ENCODE measurements around the gene MAP2K2.
A peak's percentile ranks its signal among the peaks of the same experiment; 100 is the strongest.

The MAP2K2 gene

DNA sequence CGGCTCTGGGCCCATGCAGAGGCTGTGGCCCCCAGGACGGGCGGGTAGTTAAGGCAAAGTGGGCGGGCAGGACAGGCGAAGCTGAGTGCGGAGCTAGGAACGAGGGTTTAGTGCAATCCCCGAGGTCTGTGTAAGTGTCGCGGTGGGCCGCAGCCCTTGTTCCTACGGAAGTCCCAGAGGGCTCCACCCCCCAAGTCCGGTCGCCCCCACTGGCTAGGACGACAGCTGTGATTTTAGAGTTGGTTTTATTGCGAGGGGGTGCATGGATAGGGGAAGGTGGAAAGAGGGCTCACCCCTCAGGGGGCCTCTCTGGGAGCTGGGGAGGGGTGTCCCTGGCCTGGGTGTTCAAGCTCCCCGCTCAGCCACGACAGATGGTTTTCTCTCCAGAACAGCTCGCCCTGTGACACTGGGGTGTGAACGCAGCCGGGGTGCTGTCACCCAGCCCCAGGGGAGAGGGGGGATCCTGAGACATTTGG is 78.9 kb downstream of the MAP2K2 start:
- no peak for TF ChIP-seq EGR1 (IDR thresholded peaks at IDR 0.05)
- no peak for TF ChIP-seq EP300 (IDR thresholded peaks at IDR 0.05; ENCODE audit: borderline replicate concordance)
- TF ChIP-seq CEBPB (IDR thresholded peaks at IDR 0.05), result no peak
- TF ChIP-seq TEAD4 (IDR thresholded peaks at IDR 0.05), result no peak
- no peak for TF ChIP-seq TAF1 (IDR thresholded peaks at IDR 0.05; ENCODE audit: low read depth)
- no peak for TF ChIP-seq TCF12 (IDR thresholded peaks at IDR 0.05; ENCODE audit: low read depth)
- no peak for TF ChIP-seq RAD21 (IDR thresholded peaks at IDR 0.05; ENCODE audit: low read depth)
- no peak for TF ChIP-seq ZBTB7A (IDR thresholded peaks at IDR 0.05; ENCODE audit: low read depth)
- TF ChIP-seq, protein P1, sequence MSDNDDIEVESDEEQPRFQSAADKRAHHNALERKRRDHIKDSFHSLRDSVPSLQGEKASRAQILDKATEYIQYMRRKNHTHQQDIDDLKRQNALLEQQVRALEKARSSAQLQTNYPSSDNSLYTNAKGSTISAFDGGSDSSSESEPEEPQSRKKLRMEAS (IDR thresholded peaks at IDR 0.05), result no peak
- TF ChIP-seq NFIC (IDR thresholded peaks at IDR 0.05), result no peak
- TF ChIP-seq, protein P2, sequence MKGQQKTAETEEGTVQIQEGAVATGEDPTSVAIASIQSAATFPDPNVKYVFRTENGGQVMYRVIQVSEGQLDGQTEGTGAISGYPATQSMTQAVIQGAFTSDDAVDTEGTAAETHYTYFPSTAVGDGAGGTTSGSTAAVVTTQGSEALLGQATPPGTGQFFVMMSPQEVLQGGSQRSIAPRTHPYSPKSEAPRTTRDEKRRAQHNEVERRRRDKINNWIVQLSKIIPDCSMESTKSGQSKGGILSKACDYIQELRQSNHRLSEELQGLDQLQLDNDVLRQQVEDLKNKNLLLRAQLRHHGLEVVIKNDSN (IDR thresholded peaks at IDR 0.05), result no peak
- TF ChIP-seq FOXM1 (IDR thresholded peaks at IDR 0.05; ENCODE audit: borderline replicate concordance, low read depth), result no peak
- TF ChIP-seq, protein P3, sequence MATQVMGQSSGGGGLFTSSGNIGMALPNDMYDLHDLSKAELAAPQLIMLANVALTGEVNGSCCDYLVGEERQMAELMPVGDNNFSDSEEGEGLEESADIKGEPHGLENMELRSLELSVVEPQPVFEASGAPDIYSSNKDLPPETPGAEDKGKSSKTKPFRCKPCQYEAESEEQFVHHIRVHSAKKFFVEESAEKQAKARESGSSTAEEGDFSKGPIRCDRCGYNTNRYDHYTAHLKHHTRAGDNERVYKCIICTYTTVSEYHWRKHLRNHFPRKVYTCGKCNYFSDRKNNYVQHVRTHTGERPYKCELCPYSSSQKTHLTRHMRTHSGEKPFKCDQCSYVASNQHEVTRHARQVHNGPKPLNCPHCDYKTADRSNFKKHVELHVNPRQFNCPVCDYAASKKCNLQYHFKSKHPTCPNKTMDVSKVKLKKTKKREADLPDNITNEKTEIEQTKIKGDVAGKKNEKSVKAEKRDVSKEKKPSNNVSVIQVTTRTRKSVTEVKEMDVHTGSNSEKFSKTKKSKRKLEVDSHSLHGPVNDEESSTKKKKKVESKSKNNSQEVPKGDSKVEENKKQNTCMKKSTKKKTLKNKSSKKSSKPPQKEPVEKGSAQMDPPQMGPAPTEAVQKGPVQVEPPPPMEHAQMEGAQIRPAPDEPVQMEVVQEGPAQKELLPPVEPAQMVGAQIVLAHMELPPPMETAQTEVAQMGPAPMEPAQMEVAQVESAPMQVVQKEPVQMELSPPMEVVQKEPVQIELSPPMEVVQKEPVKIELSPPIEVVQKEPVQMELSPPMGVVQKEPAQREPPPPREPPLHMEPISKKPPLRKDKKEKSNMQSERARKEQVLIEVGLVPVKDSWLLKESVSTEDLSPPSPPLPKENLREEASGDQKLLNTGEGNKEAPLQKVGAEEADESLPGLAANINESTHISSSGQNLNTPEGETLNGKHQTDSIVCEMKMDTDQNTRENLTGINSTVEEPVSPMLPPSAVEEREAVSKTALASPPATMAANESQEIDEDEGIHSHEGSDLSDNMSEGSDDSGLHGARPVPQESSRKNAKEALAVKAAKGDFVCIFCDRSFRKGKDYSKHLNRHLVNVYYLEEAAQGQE (IDR thresholded peaks at IDR 0.05; ENCODE audit: low read depth), result no peak
- TF ChIP-seq YY1 (IDR thresholded peaks at IDR 0.05; ENCODE audit: low read depth), result no peak
- TF ChIP-seq CREB1 (IDR thresholded peaks at IDR 0.05; ENCODE audit: low read depth), result no peak

DNA sequence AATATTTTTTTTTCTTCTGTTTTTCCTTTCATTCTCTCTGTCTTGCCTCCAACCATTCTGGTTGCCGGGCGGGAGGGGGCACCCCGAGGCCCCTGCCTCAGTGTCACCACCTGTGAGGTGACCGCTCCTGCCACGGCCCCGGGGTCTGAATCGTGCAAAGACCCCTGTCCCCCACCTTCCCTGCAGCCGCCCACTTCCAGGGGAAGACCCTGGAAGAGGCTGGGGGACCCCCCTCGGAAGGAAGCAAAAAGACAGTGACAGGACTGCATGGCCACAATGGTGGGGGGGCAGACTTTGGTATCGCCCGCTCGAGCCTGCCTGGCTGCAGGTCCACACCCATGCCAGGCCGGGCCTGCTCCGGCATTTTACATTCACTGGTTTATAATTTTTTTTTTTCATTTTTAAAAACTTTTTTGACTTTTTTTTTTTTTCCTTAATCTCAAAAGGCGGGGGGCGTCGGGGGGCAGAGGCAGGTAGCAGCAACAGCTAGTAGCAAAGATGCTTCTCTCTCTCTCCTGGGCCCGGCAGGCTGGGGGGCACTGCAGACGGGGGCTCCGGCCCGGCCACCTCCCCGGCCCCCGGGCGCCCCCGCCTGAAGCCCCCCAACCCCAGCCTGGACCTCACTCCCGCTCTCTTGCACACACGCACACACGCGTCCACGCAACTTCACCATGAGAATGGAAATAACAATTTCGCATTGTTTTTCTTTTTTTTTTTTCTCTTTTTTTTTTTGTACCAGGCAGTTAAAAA is 79.8 kb downstream of the MAP2K2 start:
- TF ChIP-seq RAD21 (IDR thresholded peaks at IDR 0.05; ENCODE audit: low read depth), result no peak
- TF ChIP-seq, protein P2 (IDR thresholded peaks at IDR 0.05), result no peak
- TF ChIP-seq, protein P3 (IDR thresholded peaks at IDR 0.05; ENCODE audit: low read depth), result no peak
- TF ChIP-seq CEBPB (IDR thresholded peaks at IDR 0.05), result no peak
- TF ChIP-seq YY1 (IDR thresholded peaks at IDR 0.05; ENCODE audit: low read depth), result no peak
- no peak for TF ChIP-seq NFIC (IDR thresholded peaks at IDR 0.05)
- no peak for TF ChIP-seq TCF12 (IDR thresholded peaks at IDR 0.05; ENCODE audit: low read depth)
- no peak for TF ChIP-seq CREB1 (IDR thresholded peaks at IDR 0.05; ENCODE audit: low read depth)
- no peak for TF ChIP-seq EP300 (IDR thresholded peaks at IDR 0.05; ENCODE audit: borderline replicate concordance)
- no peak for TF ChIP-seq TEAD4 (IDR thresholded peaks at IDR 0.05)
- no peak for TF ChIP-seq EGR1 (IDR thresholded peaks at IDR 0.05)
- TF ChIP-seq, protein P1 (IDR thresholded peaks at IDR 0.05), result no peak
- TF ChIP-seq FOXM1 (IDR thresholded peaks at IDR 0.05; ENCODE audit: borderline replicate concordance, low read depth), result no peak
- no peak for TF ChIP-seq ZBTB7A (IDR thresholded peaks at IDR 0.05; ENCODE audit: low read depth)
- no peak for TF ChIP-seq TAF1 (IDR thresholded peaks at IDR 0.05; ENCODE audit: low read depth)

DNA sequence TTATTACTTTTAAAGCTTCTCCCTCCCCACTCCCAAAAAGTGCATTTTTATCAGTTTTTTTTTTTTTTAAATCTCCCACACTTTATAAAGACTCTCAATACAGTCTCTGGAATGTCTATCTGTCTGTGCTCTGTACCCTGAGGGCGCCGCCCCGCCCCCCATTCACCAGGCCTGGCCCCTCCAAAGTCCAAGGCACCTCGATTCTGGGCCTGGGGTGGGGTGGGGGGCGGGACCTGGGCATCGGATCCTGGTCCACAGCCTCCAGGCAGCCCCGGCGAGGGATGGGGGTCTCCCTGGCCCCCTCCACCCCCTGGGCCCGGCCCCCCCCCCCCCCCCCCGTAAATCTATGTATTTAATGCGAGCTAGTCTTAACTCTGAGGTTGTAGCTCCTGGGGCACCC is 80.5 kb downstream of the MAP2K2 start:
- TF ChIP-seq CREB1 (IDR thresholded peaks at IDR 0.05; ENCODE audit: low read depth), result no peak

DNA sequence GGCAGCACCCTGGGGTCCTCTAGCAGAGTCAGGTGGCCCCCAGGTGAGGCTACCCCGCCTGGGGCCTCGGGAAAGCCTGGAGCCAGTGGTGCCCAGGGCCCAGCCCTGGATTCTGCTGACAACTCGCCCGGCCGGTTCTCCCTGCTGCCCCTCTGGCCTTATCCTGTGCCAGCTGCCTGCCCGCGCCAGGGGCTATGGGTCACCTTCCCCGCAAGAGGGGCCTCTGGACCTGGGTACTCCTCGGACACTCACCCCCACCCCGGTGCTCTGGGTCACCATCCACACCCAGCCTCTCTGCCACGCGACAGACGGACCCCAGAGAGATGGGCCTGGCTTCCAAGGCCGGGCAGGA is 81.2 kb downstream of the MAP2K2 start:
- TF ChIP-seq, protein P2 (IDR thresholded peaks at IDR 0.05), result no peak
- TF ChIP-seq FOXM1 (IDR thresholded peaks at IDR 0.05; ENCODE audit: borderline replicate concordance, low read depth) (no peak), NFIC (IDR thresholded peaks at IDR 0.05) (peak; percentile 39; the same call in 1 of the 2 replicates), TEAD4 (IDR thresholded peaks at IDR 0.05) (no peak), EP300 (IDR thresholded peaks at IDR 0.05; ENCODE audit: borderline replicate concordance) (no peak), YY1 (IDR thresholded peaks at IDR 0.05; ENCODE audit: low read depth) (no peak), CREB1 (IDR thresholded peaks at IDR 0.05; ENCODE audit: low read depth) (no peak)

DNA sequence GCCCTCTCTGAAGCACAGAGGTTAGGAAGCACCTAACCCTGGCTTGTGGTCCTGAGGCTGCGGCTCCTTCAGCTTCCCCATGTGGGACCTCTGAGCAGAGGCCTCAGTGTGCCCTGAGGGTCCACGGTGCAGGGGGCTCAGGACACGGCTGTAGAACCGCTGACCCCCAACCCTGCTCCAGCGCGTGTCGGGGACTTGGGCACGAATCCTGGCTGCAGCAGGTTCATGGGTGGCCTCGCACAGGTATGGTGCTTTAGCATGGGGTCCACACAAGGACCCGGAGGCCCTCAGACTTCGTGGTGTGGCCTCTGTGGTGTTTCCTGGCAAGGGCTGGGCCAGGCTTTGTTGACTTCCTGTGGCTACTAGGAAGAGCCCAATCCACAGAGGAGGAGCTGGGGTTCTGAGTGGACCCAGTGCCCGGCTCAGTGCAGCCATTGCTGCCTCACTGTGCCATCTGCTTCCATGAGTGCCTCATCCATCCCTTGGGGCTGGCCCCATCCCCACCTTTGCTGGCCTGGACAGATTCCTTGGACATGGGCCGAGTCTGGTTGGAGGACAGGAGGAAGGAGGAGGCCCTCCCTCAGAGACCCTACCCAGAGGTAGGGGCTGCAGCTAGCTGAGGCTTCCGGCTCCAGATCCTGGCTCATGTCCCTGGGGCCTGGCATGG is 81.7 kb downstream of the MAP2K2 start:
- TF ChIP-seq TAF1 (IDR thresholded peaks at IDR 0.05; ENCODE audit: low read depth), result no peak
- no peak for TF ChIP-seq RAD21 (IDR thresholded peaks at IDR 0.05; ENCODE audit: low read depth)
- TF ChIP-seq TEAD4 (IDR thresholded peaks at IDR 0.05), result no peak
- no peak for TF ChIP-seq TCF12 (IDR thresholded peaks at IDR 0.05; ENCODE audit: low read depth)
- TF ChIP-seq, protein P2 (IDR thresholded peaks at IDR 0.05), result no peak
- TF ChIP-seq, protein P3 (IDR thresholded peaks at IDR 0.05; ENCODE audit: low read depth), result no peak
- TF ChIP-seq FOXM1 (IDR thresholded peaks at IDR 0.05; ENCODE audit: borderline replicate concordance, low read depth), result no peak
- TF ChIP-seq EGR1 (IDR thresholded peaks at IDR 0.05), result no peak
- no peak for TF ChIP-seq NFIC (IDR thresholded peaks at IDR 0.05)
- no peak for TF ChIP-seq EP300 (IDR thresholded peaks at IDR 0.05; ENCODE audit: borderline replicate concordance)
- TF ChIP-seq, protein P1 (IDR thresholded peaks at IDR 0.05), result no peak
- no peak for TF ChIP-seq ZBTB7A (IDR thresholded peaks at IDR 0.05; ENCODE audit: low read depth)
- no peak for TF ChIP-seq YY1 (IDR thresholded peaks at IDR 0.05; ENCODE audit: low read depth)

All from Ishikawa (cell line).